CD4-positive, alpha-beta T cell treated with Interferon gamma for 1 hour (primary cell): ENCODE data around the gene LPAR2.
"Not testable (repeated sequence)": the region's sequence is repeated elsewhere in the genome, so short reads cannot be mapped to it uniquely, and the experiment has no call there.

ENCODE experiments used
- DNase-seq: peaks from one replicate; pipeline ENCODE4 v3.0.0-alpha.2; 2020

The LPAR2 gene

GRCh38 chr19:19628501-19629134 lies 598 bp upstream of the LPAR2 start:
- DNase-seq: peak; percentile 40

- DNase-seq: no peak
These were observed 1.2 kb downstream of the LPAR2 start for GRCh38 chr19:19626516-19627472.

- no peak for DNase-seq
These were observed 3.9 kb downstream of the LPAR2 start for GRCh38 chr19:19624032-19624570.

- no peak for DNase-seq
These were observed 4.6 kb downstream of the LPAR2 start for GRCh38 chr19:19623383-19623782.

- no peak for DNase-seq
These were observed 8.2 kb downstream of the LPAR2 start for GRCh38 chr19:19619849-19620210.

- no peak for DNase-seq
These were observed 8.7 kb downstream of the LPAR2 start for GRCh38 chr19:19619181-19619848.

- DNase-seq: peak; percentile 99
These were observed 9.6 kb downstream of the LPAR2 start, which contains the start of gene PBX4 for GRCh38 chr19:19618219-19619051. PBX4 (minus strand) TSS chr19:19618687; CDS start chr19:19618629, 58 bp downstream.

- DNase-seq: peak; percentile 65
These were observed 12.9 kb downstream of the LPAR2 start for GRCh38 chr19:19615086-19615485.

- DNase-seq: no peak
These were observed 14.5 kb downstream of the LPAR2 start for GRCh38 chr19:19613506-19613905.

GRCh38 chr19:19610376-19611202 lies 17.4 kb downstream of the LPAR2 start:
- no peak for DNase-seq

- not testable (repeated sequence) for DNase-seq
These were observed 21.3 kb downstream of the LPAR2 start for GRCh38 chr19:19606686-19607085.

- DNase-seq: peak; percentile 44
These were observed 22.0 kb downstream of the LPAR2 start for GRCh38 chr19:19606021-19606420.

- DNase-seq: no peak
These were observed 25.2 kb downstream of the LPAR2 start for GRCh38 chr19:19602713-19603324.

- peak; percentile 20 for DNase-seq
These were observed 25.8 kb downstream of the LPAR2 start for GRCh38 chr19:19602136-19602712.

GRCh38 chr19:19600793-19601330 lies 27.2 kb downstream of the LPAR2 start:
- no peak for DNase-seq

- peak; percentile 79 for DNase-seq
These were observed 29.1 kb downstream of the LPAR2 start for GRCh38 chr19:19598728-19599451.

GRCh38 chr19:19597809-19598306 lies 30.2 kb downstream of the LPAR2 start:
- peak; percentile 70 for DNase-seq

GRCh38 chr19:19595171-19595701 lies 32.8 kb downstream of the LPAR2 start:
- DNase-seq: no peak

GRCh38 chr19:19594381-19594780 lies 33.6 kb downstream of the LPAR2 start:
- no peak for DNase-seq
